ENCODE data around the gene DYRK3.
A peak's percentile ranks its signal among the peaks of the same experiment; 100 is the strongest.

The DYRK3 gene

DNA sequence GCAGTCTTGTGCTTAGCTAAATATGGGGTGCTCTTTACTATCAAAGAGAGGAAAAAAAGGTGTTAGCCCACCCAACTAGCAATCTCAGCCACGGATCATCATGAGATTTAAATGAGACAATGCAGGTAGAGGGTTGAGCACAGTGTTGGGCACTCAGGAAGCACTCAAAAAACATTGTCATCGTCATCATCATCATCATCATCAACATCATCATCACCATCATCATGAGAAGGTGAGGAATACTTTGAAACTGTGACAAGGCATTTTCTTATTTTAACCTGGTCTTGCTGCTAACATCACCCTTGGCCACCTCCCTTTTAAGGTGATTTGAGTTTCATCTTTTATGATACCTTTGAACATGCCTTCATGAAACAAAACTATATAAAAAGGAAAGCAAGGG lies 46.0 kb downstream of the DYRK3 start:
- H2AFZ ChIP-seq (ENCODE audit: low read depth, low read length) = no peak overlapping the region
- no peaks in the 10 kb centered on the region for H3K36me3 ChIP-seq (ENCODE audit: insufficient read depth, low read length)
- H3K9me3 ChIP-seq (ENCODE audit: insufficient read depth, low read length, severe bottlenecking) = no peaks in the 10 kb centered on the region
- no peak overlapping the region for H3K27ac ChIP-seq (ENCODE audit: low read length)
- H3K9ac ChIP-seq (ENCODE audit: low read depth, low read length) = no peak overlapping the region
- H3K4me1 ChIP-seq (ENCODE audit: insufficient read depth, low read length) = peaks cover 11% of the 10 kb centered on the region
- no peak overlapping the region for H3K4me2 ChIP-seq (ENCODE audit: insufficient read depth, low read length)
- no peak overlapping the region for H3K4me3 ChIP-seq (ENCODE audit: low read depth in 1 of 2, low read length in 2 of 2)
- H4K20me1 ChIP-seq (ENCODE audit: insufficient read depth, low read length) = peaks cover 3% of the 10 kb centered on the region; the same call in 1 of the 2 replicates
- peaks cover 42% of the 10 kb centered on the region for H3K27me3 ChIP-seq (ENCODE audit: insufficient read depth, low read length, poor library complexity)
- ATAC-seq (ENCODE audit: insufficient read depth, low read depth) = no peak
- TF ChIP-seq EZH2 (IDR thresholded peaks at IDR 0.05; ENCODE audit: borderline replicate concordance, low read depth, low read length, severe bottlenecking) = no peak
- TF ChIP-seq, protein P1, sequence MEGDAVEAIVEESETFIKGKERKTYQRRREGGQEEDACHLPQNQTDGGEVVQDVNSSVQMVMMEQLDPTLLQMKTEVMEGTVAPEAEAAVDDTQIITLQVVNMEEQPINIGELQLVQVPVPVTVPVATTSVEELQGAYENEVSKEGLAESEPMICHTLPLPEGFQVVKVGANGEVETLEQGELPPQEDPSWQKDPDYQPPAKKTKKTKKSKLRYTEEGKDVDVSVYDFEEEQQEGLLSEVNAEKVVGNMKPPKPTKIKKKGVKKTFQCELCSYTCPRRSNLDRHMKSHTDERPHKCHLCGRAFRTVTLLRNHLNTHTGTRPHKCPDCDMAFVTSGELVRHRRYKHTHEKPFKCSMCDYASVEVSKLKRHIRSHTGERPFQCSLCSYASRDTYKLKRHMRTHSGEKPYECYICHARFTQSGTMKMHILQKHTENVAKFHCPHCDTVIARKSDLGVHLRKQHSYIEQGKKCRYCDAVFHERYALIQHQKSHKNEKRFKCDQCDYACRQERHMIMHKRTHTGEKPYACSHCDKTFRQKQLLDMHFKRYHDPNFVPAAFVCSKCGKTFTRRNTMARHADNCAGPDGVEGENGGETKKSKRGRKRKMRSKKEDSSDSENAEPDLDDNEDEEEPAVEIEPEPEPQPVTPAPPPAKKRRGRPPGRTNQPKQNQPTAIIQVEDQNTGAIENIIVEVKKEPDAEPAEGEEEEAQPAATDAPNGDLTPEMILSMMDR (IDR thresholded peaks at IDR 0.05; ENCODE audit: borderline replicate concordance, extremely low read depth, low read length, poor library complexity, severe bottlenecking) = no peak
- no peak for DNase-seq
- H3K79me2 ChIP-seq (ENCODE audit: insufficient read depth, low read length) = peaks cover 8% of the 10 kb centered on the region

- Histone ChIP-seq H3K4me3 (ENCODE audit: low read depth in 1 of 2, low read length in 2 of 2) (no peak overlapping the region), H3K27me3 (ENCODE audit: insufficient read depth, low read length, poor library complexity) (peaks cover 48% of the 10 kb centered on the region), H2AFZ (ENCODE audit: low read depth, low read length) (no peak overlapping the region), H3K27ac (ENCODE audit: low read length) (no peak overlapping the region), H3K4me1 (ENCODE audit: insufficient read depth, low read length) (peaks cover 18% of the 10 kb centered on the region), H3K9ac (ENCODE audit: low read depth, low read length) (no peak overlapping the region), H3K4me2 (ENCODE audit: insufficient read depth, low read length) (no peak overlapping the region), H3K36me3 (ENCODE audit: insufficient read depth, low read length) (no peaks in the 10 kb centered on the region), H3K79me2 (ENCODE audit: insufficient read depth, low read length) (peaks cover 14% of the 10 kb centered on the region), H3K9me3 (ENCODE audit: insufficient read depth, low read length, severe bottlenecking) (no peaks in the 10 kb centered on the region), H4K20me1 (ENCODE audit: insufficient read depth, low read length) (peaks cover 9% of the 10 kb centered on the region; the same call in 1 of the 2 replicates)
- DNase-seq = no peak
- no peak for ATAC-seq (ENCODE audit: insufficient read depth, low read depth)
- TF ChIP-seq EZH2 (IDR thresholded peaks at IDR 0.05; ENCODE audit: borderline replicate concordance, low read depth, low read length, severe bottlenecking) = no peak
- TF ChIP-seq, protein P1 (IDR thresholded peaks at IDR 0.05; ENCODE audit: borderline replicate concordance, extremely low read depth, low read length, poor library complexity, severe bottlenecking) = no peak
Observed at GRCh38 chr1:206682111-206682510, 46.8 kb downstream of the DYRK3 start.

- Histone ChIP-seq H3K79me2 (ENCODE audit: insufficient read depth, low read length) (peaks cover 26% of the 10 kb centered on the region), H2AFZ (ENCODE audit: low read depth, low read length) (no peak overlapping the region), H3K9ac (ENCODE audit: low read depth, low read length) (no peak overlapping the region), H3K4me1 (ENCODE audit: insufficient read depth, low read length) (peaks cover 28% of the 10 kb centered on the region), H3K36me3 (ENCODE audit: insufficient read depth, low read length) (no peaks in the 10 kb centered on the region), H3K4me3 (ENCODE audit: low read depth in 1 of 2, low read length in 2 of 2) (no peak overlapping the region), H3K27ac (ENCODE audit: low read length) (no peak overlapping the region), H3K27me3 (ENCODE audit: insufficient read depth, low read length, poor library complexity) (peaks cover 48% of the 10 kb centered on the region), H4K20me1 (ENCODE audit: insufficient read depth, low read length) (peaks cover 21% of the 10 kb centered on the region), H3K4me2 (ENCODE audit: insufficient read depth, low read length) (no peak overlapping the region), H3K9me3 (ENCODE audit: insufficient read depth, low read length, severe bottlenecking) (no peaks in the 10 kb centered on the region)
- TF ChIP-seq, protein P1 (IDR thresholded peaks at IDR 0.05; ENCODE audit: borderline replicate concordance, extremely low read depth, low read length, poor library complexity, severe bottlenecking) = no peak
- TF ChIP-seq EZH2 (IDR thresholded peaks at IDR 0.05; ENCODE audit: borderline replicate concordance, low read depth, low read length, severe bottlenecking) = no peak
- DNase-seq (no peak), ATAC-seq (ENCODE audit: insufficient read depth, low read depth) (no peak)
Observed at GRCh38 chr1:206683313-206683712, 48.0 kb downstream of the DYRK3 start.

DNA sequence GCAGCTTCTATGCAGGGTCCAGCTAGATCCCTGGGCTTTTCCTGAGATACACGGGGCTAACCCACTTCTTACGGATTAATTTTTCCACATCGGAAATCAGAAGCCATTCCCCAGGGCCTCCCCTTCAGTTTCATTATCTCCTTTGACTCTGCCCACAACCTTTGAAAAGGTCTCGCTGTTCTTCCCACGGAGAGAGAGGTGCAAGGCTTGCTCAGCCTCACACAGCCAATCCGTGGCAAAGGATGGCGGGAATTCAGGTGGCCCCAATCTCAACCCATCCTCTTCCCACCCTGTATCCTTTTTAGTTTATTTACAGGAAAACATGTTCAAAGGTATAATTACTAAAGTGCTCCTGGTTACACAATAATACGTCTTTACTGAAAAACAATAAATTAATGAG lies 48.7 kb downstream of the DYRK3 start:
- H3K9me3 ChIP-seq (ENCODE audit: insufficient read depth, low read length, severe bottlenecking) = no peaks in the 10 kb centered on the region
- peaks cover 28% of the 10 kb centered on the region for H3K4me1 ChIP-seq (ENCODE audit: insufficient read depth, low read length)
- DNase-seq = no peak
- H3K79me2 ChIP-seq (ENCODE audit: insufficient read depth, low read length) = peaks cover 29% of the 10 kb centered on the region
- no peak overlapping the region for H3K4me3 ChIP-seq (ENCODE audit: low read depth in 1 of 2, low read length in 2 of 2)
- peaks cover 24% of the 10 kb centered on the region for H4K20me1 ChIP-seq (ENCODE audit: insufficient read depth, low read length)
- no peak for TF ChIP-seq EZH2 (IDR thresholded peaks at IDR 0.05; ENCODE audit: borderline replicate concordance, low read depth, low read length, severe bottlenecking)
- TF ChIP-seq, protein P1 (IDR thresholded peaks at IDR 0.05; ENCODE audit: borderline replicate concordance, extremely low read depth, low read length, poor library complexity, severe bottlenecking) = no peak
- H3K9ac ChIP-seq (ENCODE audit: low read depth, low read length) = no peak overlapping the region
- H3K36me3 ChIP-seq (ENCODE audit: insufficient read depth, low read length) = no peaks in the 10 kb centered on the region
- H3K4me2 ChIP-seq (ENCODE audit: insufficient read depth, low read length) = peak overlapping the region; percentile 73
- peaks cover 46% of the 10 kb centered on the region for H3K27me3 ChIP-seq (ENCODE audit: insufficient read depth, low read length, poor library complexity)
- no peak for ATAC-seq (ENCODE audit: insufficient read depth, low read depth)
- no peak overlapping the region for H2AFZ ChIP-seq (ENCODE audit: low read depth, low read length)
- H3K27ac ChIP-seq (ENCODE audit: low read length) = no peak overlapping the region

Measured in DND-41 (cell line).